Mesodermal cell (in vitro differentiated cells): ENCODE results near the gene STAT4.
A peak's percentile ranks its signal among the peaks of the same experiment; 100 is the strongest.

Experiments used
- H3K27ac ChIP-seq: 2 replicates; pipeline ENCODE4 v1.7.0; 2013; ENCODE audit warnings: mild to moderate bottlenecking, low read depth, low read length, moderate library complexity; ENCODE audit not compliant: severe bottlenecking
- H3K36me3 ChIP-seq: 2 replicates; pipeline ENCODE4 v1.7.1; 2013; ENCODE audit warnings: mild to moderate bottlenecking, low read length, moderate library complexity; ENCODE audit not compliant: control insufficient read depth, insufficient read depth
- H3K4me1 ChIP-seq: one replicate; pipeline ENCODE4 v1.7.1; 2013; ENCODE audit warnings: mild to moderate bottlenecking, low read length; ENCODE audit not compliant: insufficient read depth, control insufficient read depth, poor library complexity, severe bottlenecking
- H3K4me3 ChIP-seq: 2 replicates; pipeline ENCODE4 v1.7.0; 2013; ENCODE audit warnings: low read length, control low read depth, mild to moderate bottlenecking; ENCODE audit not compliant: insufficient read depth, poor library complexity, severe bottlenecking; ENCODE audit errors: extremely low read depth
- H3K9me3 ChIP-seq: 2 replicates; pipeline ENCODE4 v1.7.1; 2013; ENCODE audit warnings: mild to moderate bottlenecking, low read length, moderate library complexity; ENCODE audit not compliant: control insufficient read depth
- WGBS, 2 experiments: methylation state at CpG; one replicate each; pipeline ENCODE4 v1.1.5; 2013; ENCODE audit warnings: missing lambda C conversion rate in 2 of 2; ENCODE audit not compliant: insufficient coverage in 2 of 2; 5-methylcytosine and 5-hydroxymethylcytosine counted together

The STAT4 gene

DNA sequence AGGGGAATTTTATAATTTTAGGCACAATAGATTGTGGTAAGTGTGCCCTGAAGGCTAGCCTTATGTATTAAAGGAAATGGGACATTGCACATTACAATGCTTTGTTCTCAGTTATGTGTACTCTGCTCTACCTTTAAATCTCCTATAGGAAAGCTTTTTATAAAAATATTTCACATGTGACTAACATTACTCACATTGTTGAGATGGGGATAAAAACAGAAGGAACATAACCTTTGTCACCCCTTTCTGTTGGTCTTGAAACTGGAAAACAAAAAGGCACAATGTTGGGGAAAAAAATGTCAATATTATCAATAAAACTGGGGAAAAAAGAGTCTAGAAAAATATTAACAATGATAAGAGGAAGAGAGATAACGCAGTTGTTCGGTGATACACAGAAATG is 119.5 kb downstream of the STAT4 start:
- no peaks in the 10 kb centered on the region for H3K9me3 ChIP-seq
- peaks cover 11% of the 10 kb centered on the region for H3K4me1 ChIP-seq
- 92% methylated on average over 2 of the region's 2 CpGs; no CpG with 5 or more reads in 1 of the 2 experiments for WGBS, 2 experiments
- H3K27ac ChIP-seq, result no peak overlapping the region
- H3K36me3 ChIP-seq, result no peaks in the 10 kb centered on the region
- H3K4me3 ChIP-seq, result no peak overlapping the region

DNA sequence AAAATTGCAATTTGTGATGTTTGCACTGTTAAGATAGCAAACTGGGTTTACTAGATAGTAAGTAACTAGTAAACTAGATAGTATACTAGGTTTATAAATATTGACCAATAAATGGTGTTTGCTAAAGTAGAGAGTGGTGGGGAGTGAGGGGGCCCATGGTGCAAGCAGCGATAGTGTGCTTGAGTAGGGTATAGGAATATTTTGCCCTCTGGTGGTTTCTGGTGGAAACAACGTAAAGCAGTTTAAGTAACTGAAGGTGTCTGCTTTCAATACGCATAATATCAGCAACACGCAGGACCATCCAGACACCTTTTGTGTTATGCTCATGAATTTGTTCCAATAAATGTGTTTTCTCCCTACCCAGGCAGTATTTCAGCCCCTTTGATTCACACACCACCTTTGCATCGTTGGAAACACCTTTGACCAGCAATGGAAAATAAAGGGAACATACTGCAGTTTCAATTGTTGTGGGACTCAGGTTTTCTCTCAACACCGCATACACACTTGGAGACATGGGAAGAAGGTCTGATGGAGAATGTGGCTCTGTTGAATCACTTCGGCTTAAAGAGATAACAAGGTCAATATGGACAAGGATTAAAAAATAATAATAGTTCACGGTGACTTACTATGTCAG is 120.2 kb downstream of the STAT4 start:
- Histone ChIP-seq H3K4me1 (peaks cover 11% of the 10 kb centered on the region), H3K27ac (no peak overlapping the region), H3K36me3 (no peaks in the 10 kb centered on the region), H3K9me3 (no peaks in the 10 kb centered on the region), H3K4me3 (no peak overlapping the region)
- WGBS, 2 experiments, result 47 to 67% methylated on average over 2 to 3 of the region's 8 CpGs

DNA sequence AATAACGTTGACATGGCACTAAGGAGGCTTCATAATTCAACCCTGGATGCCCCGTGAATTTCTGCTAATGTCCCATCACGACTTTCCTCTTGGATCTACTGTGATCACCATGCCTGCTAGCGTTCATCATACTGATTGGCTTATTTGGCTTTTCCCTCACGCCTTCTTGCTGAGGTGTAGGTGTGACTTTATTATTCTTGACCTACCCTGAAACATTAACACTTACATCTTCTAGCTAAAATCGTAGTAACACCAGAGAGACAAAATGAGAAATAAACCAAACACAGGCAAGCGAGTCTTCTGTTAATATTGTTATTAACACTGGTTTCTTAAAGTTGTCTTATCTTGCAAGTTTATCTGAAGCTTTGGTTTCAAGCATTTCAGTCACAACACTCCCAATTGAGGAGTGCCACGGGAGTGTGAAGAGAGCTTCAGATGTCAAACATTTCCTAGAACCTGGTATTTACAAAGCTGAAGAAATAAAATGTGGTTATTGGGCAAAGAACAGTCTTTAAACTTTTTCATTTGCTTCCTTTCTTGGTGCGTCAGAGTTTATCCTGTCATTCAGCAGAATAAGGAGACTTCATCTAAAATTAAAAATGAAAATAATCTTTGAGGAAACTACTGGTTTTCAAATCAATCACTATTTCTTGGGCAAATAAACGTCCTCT is 121.4 kb downstream of the STAT4 start:
- no peak overlapping the region for H3K4me3 ChIP-seq
- no peaks in the 10 kb centered on the region for H3K36me3 ChIP-seq
- H3K4me1 ChIP-seq, result peaks cover 11% of the 10 kb centered on the region
- no peaks in the 10 kb centered on the region for H3K9me3 ChIP-seq
- H3K27ac ChIP-seq, result no peak overlapping the region
- 88 to 94% methylated on average over 3 to 4 of the region's 10 CpGs for WGBS, 2 experiments

DNA sequence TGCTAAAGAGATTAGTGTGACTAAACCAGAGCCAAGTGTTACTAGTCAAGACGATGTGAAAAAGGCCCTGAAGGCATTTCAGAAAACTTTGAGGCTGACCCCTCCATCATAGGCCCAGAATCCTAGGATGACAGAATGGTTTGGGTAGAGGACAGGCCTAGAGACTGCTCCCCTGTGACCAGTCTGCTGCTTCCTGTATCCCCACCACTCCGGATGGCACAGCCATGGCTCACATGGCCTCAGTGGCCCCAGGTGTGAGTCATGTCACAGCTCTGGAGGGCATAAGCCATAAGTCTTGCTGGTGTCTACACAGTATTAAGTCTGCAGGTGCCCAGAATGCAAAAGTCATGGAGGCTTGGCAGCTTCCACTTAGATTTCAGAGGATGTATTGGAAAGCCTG is 124.4 kb downstream of the STAT4 start:
- WGBS, 2 experiments, result 40% methylated on average over 2 of the region's 2 CpGs; no CpG with 5 or more reads in 1 of the 2 experiments
- Histone ChIP-seq H3K9me3 (no peaks in the 10 kb centered on the region), H3K36me3 (no peaks in the 10 kb centered on the region), H3K4me3 (no peak overlapping the region), H3K4me1 (no peaks in the 10 kb centered on the region), H3K27ac (no peak overlapping the region)

DNA sequence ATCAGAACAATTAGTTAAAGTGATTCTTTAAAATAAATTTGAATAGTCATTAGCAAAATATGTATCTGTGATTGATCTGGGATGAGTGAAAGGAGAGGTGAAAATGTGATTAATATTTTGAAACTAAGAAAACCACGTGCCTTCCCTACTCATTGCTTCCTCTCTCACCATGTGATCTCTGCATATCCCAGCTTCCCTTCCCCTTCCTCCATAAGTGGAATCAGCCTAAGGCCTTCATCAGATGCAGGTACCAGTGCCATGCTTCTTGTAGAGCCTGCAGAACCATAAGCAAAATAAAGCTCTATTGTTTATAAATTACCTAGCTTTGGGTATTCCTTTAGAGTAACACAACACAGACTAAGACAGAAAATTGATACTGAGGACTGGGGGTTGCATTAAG is 125.7 kb downstream of the STAT4 start:
- WGBS, 2 experiments, result 80% methylated on average over 1 of the region's 1 CpG; no CpG with 5 or more reads in 1 of the 2 experiments
- no peaks in the 10 kb centered on the region for H3K9me3 ChIP-seq
- H3K36me3 ChIP-seq, result no peaks in the 10 kb centered on the region
- H3K4me3 ChIP-seq, result no peak overlapping the region
- no peaks in the 10 kb centered on the region for H3K4me1 ChIP-seq
- no peak overlapping the region for H3K27ac ChIP-seq

DNA sequence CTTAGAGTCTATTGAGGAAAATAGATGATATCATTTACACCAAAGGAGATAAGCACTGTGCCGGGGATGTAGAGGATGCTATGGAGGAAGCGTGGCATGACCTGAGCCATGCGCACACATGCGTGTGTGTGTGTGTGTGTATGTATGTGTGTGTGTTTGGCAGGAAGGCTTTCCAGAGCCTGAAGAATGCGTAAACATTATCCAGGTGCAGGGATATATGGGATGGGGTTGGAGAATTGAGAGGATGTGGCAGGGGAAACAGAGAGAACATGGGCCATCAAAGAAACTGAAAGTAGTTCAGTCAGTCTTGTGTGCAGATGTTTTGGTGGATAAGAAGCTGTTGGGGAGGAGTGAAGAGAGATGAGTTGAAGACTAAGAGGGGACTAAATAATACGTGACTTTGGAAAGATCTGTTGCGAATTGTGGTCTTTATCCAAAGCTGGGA is 127.5 kb downstream of the STAT4 start:
- Histone ChIP-seq H3K27ac (no peak overlapping the region), H3K36me3 (no peaks in the 10 kb centered on the region), H3K4me3 (no peak overlapping the region), H3K4me1 (no peaks in the 10 kb centered on the region), H3K9me3 (no peaks in the 10 kb centered on the region)
- WGBS, 2 experiments, result 95 to 100% methylated on average over 5 to 7 of the region's 7 CpGs

DNA sequence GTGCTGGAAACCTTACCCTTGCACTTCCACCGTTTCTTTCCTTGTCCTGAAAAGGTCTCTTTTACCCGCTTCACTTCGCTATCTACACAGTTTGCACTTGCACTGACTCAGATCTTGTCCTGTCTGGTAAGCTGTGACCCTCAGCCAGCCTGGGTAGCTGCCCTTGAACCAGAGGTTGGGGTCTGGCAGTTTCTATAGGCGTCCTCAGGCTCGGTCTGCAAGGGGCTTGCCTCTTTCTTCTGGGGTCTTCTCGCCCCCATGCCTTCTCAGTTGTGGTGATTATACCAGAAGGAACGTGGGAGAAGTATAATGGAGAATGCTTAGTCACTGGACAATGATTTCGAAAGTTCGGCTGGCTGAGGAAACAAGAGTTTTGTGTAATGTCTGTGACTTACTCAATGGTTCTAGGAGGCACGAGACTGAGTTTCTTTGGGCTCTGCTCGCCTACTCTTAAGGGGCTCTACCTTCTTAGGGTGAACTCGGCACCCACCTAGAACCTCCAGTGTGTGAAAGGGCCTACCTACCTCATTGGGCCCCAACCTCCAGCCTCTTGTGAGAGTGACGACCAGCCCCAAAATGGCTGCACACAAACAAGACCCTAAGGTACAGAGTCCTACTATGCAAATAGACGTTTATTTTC is 129.9 kb downstream of the STAT4 start:
- Histone ChIP-seq H3K27ac (peak overlapping the region; percentile 77), H3K36me3 (no peaks in the 10 kb centered on the region), H3K9me3 (no peaks in the 10 kb centered on the region), H3K4me3 (peak overlapping the region; percentile 55), H3K4me1 (no peaks in the 10 kb centered on the region)
- 53 to 58% methylated on average over 9 to 11 of the region's 14 CpGs for WGBS, 2 experiments

DNA sequence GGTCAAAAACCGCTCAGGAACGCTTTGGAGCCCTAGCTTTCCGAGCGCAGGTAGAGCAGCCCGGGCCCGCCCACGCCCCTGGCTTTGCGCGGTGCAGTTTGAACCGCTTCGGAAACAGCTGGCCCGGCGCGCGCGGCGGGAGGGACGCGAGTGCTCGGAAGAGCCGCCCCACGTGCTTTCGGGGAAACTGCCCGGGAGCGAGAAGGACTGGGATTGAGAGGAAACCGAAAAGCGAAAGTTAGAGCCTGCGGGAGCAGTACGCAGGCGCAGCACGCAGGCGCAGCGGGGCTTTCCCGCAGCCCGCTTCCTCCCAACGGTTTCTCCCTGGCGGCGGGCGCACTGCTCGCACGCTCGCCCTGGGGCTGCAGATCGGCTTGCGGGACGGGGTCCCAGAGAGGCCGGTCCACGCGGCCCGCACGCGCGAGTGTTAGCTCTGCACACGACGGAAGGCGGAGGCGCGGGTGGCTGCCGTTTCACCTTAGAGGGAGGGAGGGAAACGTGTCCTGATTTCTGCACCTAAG is 130.5 kb downstream of the STAT4 start:
- peak overlapping the region; percentile 77 for H3K27ac ChIP-seq
- H3K9me3 ChIP-seq, result no peaks in the 10 kb centered on the region
- WGBS, 2 experiments, result 0 to 1% methylated on average over 47 to 51 of the region's 59 CpGs
- no peaks in the 10 kb centered on the region for H3K4me1 ChIP-seq
- H3K4me3 ChIP-seq, result peak overlapping the region; percentile 55
- no peaks in the 10 kb centered on the region for H3K36me3 ChIP-seq

DNA sequence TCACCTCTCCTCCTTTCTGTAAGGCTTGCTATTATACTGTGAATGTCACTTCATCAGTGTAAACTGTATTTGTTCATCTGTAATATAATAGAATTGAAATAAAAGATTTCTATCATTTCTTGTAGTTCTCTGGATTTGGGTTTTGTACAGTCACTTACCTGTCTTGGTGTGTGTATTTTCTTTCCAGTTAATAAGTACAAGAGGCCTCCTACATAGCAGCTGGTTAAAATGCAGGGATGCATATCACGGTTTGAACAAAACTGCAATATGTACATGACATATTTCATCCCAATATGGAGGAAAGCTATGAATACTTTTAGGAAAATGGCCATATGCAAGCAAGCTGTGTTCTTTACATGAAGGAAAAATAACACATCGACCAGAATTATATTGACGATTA is 131.4 kb downstream of the STAT4 start:
- Histone ChIP-seq H3K4me1 (peaks cover 5% of the 10 kb centered on the region), H3K4me3 (no peak overlapping the region), H3K9me3 (no peaks in the 10 kb centered on the region), H3K27ac (no peak overlapping the region), H3K36me3 (no peaks in the 10 kb centered on the region)
- WGBS, 2 experiments, result 100% methylated on average over 2 of the region's 3 CpGs; no CpG with 5 or more reads in 1 of the 2 experiments

DNA sequence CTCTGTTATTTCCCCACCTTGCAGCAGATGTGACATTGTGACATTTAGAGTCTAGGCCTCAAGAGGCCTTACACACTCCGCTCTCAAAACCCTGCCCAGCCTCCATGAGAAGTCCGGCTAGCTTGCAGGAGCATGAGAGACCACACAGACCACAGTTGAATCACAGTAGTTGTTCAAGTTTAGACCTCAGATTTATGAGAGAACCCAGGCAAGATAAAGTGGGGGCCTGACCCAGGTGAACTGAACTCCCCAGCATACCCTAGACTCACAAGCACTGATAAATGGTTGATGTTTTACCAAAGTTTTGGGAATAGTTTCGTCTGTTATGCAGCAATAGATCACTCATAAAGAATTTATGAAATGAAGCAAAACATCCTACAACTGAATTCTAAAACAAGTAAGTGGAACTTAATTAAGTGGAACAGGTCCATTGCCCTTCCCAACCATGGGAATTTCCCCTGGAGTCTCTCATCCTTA is 132.1 kb downstream of the STAT4 start:
- H3K27ac ChIP-seq, result no peak overlapping the region
- H3K9me3 ChIP-seq, result no peaks in the 10 kb centered on the region
- WGBS, 2 experiments, result 100% methylated on average over 1 to 2 of the region's 3 CpGs
- peaks cover 5% of the 10 kb centered on the region for H3K4me1 ChIP-seq
- no peak overlapping the region for H3K4me3 ChIP-seq
- H3K36me3 ChIP-seq, result no peaks in the 10 kb centered on the region
